Cardiac septum (tissue), 1 donor: ENCODE measurements around the gene NCBP3. TPM values are rescaled to one million over a fixed set of nuclear protein-coding genes. Genes with fewer than 3 reads are reported as not detected.
A peak's percentile ranks its signal among the peaks of the same experiment; 100 is the strongest.
"Not testable (repeated sequence)": the region's sequence is repeated elsewhere in the genome, so short reads cannot be mapped to it uniquely, and the experiment has no call there.

ENCODE experiments used
- DNase-seq: peaks from one replicate; pipeline ENCODE4 v3.0.0-alpha.2; 2020; ENCODE audit warnings: low spot score
- intact Hi-C: fragments of 100-400 bp; cut with DNase I; formaldehyde crosslinking; loops from one replicate; pipeline ENCODE4 v1.14.0; 2022
- total RNA-seq: library from RNA; stranded (reverse); fragmentation: NEBNext Ultra II Directional; extraction: Animal tissue kit (Norgen Biotek cat#: 25700); gene quantifications from one replicate; pipeline ENCODE4 v1.2.1, GENCODE V29; 2021
- donor health status: DM: no; HTN: no; CAD: no.

The NCBP3 gene
- total RNA-seq, 1 donor from 2014 or later, result 32.8 TPM

DNA sequence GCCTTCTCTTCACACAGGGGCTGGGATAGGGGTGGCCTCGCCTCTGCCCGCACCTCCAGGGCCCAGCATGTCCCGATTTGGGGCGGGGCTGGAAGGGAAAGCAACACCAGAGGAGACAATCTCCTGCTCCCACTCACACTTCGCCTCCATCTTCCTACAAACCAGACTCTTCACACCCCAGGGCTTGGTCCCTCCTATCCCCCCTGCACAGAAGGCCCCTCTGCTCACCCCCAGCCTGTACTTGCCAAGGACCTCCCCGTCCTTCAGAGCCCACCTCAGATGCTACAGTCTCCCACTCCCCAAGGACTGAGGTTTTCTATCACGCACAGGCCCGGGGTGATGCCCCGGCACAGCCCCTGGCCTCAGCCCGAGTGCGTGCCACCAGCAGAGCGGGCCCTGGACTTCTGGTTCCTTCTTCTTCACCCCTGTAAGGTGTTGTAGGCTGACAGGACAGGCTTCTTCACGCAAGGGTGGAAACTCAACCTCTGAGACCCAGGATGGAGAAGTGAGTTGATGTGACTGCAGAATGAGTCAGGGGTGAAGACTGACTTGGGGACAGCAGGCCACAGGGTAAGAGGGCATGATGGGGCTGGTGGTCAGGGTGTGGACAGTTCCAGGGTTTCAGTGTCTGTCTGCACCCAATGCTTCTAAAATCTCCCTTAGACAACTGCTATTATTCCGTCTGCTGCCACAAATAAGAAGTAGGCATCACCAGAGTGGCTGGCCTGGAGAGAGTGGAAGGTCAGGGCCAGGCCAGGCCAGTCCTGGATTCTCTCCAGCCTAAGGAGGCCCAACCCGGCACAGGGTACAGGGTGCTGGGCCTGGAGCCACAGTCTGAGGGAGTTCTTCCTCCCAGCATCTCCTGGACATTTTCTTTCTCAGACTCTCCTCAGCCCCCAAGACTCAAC, 47.5 kb downstream of the NCBP3 start:
- DNase-seq, result no peak
- intact Hi-C loops, result no loop called here

DNA sequence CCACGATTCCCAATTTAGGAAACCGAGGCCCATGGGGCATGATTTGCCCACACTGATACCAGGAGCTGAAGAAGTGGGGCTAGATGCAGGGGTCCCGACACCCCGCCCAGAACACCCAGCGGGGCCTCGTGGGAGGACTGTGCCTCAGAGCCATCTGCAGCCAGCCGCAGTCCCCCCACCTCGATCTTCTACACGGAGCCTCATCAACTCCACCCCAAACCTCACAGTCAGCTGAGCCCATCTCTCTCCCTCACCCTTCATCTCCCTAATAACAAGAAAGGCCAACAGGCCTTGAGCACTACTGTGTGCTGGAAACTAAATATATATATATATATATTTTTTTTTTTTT, 49.2 kb downstream of the NCBP3 start:
- intact Hi-C loops, result no loop called here
- no peak for DNase-seq

DNA sequence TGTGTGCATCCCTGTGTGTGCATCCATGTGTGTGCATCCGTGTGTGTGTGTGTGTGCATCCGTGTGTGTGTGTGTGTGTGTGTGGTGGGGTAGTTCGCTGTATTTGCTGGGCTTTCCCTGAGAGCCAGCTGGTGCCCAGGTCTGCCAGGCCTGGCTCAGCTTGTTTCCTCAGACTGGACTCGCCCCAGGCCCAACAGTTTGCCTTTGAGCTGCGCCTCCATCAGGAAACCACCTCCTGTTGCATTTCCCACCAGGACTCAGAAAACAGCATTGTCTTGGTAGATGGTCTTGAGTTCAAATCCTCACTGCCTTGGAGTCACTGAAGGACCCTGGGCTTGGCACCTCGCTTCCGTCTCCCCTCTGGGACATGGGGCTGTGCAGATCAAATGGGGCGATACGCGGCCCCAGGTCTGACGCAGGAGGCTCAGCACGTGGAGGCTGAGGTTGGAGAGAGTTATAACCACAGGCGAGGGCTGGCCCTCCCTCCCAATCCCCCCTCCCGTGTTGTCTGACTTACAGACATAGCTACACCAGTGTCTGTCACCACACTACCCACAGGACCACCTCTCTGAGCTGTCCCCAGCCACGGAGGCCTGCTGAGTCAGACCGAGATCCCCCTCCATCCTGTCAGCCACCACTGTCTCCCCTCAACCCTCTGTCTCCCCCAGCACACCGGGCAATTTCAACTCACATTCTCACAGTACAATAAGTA, 49.8 kb downstream of the NCBP3 start:
- DNase-seq, result no peak
- intact Hi-C loops, result no loop called here

DNA sequence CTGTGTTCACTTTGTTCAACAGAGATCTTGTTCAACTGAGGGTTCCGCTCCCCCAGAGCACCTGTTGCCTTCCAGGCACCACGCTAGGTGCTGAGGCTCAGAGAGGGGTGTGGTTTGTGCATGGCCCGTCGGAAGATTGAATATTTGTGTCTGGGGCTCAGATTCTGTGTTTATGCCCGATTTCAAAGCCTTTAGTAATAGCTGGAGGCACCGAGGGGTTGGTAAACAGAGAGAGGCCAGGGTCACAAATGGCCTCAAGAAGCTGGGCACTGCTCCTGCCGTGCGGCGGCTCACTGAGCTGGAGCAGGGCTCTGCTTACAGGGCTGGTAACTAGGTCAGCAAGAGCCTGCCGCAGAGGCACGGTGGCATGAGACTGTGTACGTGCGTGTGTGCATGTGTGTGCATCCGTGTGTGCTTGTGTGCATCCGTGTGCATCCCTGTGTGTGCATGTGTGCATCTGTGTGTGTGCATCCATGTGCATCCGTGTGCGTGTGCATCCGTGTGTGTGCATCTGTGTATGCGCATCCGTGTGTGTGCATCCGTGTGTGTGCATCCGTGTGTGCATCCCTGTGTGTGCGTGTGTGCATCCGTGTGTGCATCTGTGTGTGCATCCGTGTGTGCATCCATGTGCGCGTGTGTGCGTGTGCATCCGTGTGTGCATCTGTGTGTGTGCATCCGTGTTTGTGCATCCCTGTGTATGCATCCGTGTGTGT, 50.5 kb downstream of the NCBP3 start:
- intact Hi-C loops, result no loop called here
- no peak for DNase-seq

DNA sequence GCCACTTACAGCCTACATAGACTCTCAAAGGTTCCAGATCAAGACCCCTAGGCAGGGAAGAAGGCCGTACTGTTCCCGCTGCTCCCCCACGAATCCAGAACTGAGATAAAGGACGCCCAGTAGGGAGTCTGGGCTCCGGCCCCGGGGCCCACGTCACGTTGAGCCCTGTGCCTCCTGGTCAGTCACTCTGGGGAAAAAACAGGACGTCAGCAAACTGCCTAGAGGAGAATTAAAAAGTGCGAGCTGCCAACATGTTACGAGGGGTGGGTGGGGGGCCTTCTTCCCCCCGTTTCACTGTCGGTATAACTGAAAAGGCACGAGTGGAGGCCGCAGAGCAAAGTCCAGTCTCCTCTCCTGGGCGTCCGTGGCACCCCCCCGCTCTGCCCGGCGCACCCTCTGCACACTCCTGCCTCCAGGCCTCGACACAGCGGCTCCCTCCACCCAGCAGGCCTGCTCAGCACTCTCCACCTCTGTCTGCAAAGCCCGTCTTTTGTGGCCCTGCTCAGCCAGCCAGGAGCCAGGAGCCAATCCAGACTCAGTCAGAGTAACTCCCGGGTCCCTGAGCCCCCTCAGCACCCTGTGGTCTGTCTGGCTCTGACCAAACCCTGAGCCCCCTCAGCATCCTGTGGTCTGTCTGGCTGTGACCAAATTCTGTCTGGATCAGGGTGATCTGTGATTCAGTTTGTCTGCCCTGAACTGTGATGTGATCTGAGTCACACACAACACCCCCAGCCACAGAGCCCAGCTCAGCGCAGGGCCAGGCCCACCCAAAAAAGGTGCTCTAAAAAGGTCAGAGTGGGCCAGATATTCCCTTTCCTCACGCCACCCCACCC, 51.3 kb downstream of the NCBP3 start:
- peak; percentile 58 for DNase-seq
- intact Hi-C loops, result no loop called here

DNA sequence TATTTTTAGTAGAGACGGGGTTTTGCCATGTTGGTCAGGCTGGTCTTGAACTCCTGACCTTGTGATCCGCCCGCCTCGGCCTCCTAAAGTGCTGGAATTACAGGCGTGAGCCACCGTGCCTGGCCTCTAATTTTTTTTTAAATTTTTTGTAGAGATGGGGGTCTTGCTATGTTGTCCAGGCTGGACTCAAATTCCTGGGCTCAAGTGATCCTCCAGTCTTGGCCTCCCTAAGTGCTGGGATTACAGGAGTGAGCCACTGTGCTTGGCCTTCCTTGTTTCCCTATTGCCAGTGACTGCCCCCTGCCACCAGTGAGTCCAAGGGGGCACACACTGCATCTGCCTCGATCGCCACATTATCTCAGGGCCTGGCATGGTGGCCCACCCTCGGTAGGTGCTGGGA, 51.9 kb downstream of the NCBP3 start:
- intact Hi-C loops, result not testable (repeated sequence)

DNA sequence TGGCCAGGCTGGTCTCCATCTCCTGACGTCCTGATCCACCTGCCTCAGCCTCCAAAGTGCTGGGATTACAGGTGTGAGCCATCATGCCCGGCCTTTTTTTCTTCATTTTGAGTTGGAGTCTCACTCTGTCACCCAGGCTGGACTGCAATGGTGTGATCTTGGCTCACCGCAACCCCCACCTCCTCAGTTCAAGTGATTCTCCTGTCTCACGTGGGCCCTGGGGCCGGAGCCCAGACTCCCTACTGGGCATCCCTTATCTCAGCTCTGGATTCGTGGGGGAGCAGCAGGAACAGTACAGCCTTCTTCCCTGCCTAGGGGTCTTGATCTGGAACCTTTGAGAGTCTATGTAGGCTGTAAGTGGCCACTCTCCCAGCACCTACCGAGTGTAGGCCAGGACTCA, 52.8 kb downstream of the NCBP3 start:
- intact Hi-C loops, result not testable (repeated sequence)
- peak; percentile 54 for DNase-seq

More for the DNA sequence above, 51.9 kb downstream of the NCBP3 start:
- peak; percentile 61 for DNase-seq

DNA sequence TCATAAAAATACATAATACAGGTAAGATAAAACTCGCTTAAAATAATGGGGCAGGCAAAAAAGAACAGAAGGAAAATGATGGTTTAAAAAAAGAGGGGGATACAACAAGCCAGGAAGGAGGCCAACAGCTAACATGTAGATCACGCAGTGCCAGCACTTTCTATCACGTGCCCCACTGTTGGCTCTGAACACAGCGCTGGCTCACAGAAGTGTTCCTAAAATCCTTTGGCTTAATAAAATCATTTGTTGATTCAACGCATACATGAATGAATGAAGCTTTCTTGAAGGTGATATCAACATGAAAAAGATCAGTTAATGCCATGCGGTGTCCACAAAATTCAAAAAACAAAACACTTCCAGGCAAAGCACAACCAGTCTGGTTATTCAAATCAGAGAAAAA, 53.6 kb downstream of the NCBP3 start:
- DNase-seq, result peak; percentile 67
- intact Hi-C loops, result no loop called here

DNA sequence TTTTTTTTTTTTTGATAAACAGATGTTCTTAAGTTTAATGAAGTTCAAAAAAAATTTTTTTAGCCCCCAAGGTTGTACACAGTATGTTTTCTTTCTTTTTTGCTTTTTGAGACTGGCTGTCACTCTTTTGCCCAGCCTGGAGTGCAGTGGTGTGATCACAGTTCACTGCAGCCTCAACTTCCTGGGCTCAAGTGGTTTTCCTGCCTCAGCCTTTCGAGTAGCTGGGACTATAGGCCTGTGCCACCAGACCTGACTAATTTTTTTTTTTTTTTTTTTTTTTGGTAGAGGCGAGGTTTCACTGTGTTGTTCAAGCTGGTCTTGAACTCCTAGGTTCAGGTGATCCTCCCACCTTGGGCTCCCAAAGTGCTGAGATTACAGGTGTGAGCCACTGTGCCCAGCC, 57.8 kb downstream of the NCBP3 start:
- intact Hi-C loops, result no loop called here
- no peak for DNase-seq

DNA sequence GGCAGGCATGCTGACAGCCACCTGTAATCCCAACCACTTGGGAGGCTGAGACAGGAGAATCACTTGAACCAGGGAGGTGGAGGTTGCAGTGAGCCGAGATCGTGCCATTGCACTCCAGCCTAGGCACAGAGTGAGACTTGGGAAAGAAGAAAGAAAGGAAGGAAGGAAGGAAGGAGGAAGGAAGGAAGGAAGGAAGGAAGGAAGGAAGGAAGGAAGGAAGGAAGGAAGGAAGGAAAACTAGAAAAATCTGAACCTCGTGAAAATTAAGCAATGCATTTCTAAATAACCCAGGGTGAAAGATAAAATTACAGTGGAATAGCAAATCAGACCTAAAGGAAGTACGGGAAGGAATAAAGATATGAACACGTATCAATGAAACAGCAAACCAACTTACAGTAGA, 60.7 kb downstream of the NCBP3 start:
- intact Hi-C loops, DNase-seq: not testable (repeated sequence)

DNA sequence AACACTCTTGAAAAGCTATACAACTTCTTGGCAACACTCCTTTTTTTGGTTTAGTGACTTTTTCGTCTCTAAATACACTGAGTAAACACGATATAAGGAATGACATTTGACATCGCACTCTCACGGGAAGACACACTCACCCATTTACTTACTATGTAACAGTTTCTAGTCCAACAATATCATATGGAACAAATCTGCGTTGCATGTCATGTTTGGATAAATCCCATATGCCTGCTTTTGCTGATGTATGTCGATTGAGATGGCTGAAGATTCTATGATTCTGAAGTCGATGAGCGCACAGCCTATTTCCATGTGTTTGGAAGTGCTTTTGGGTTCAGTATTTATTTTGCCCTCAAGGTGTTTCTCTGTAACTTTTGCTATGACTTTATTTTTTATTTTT, 63.3 kb downstream of the NCBP3 start:
- intact Hi-C loops, result no loop called here
- DNase-seq, result no peak

DNA sequence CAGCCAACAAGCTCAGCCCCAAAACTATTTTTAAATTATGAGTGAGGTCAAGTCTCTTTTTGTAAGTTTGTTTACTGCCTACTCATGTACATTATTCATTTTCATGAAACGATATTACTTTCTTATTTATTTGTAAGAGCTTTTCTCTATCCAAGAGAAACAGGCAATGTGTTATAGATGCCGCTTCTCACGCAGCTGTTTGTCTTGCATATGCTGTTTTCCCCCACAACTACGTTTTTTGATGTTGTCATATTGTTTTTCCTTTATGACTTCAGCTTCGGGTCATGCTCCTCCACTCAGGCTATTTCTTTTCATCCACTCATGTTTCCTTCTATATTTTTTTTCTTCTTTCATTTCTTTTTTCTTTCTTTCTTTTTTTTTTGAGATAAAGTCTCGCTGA, 65.1 kb downstream of the NCBP3 start:
- intact Hi-C loops, result no loop called here

DNA sequence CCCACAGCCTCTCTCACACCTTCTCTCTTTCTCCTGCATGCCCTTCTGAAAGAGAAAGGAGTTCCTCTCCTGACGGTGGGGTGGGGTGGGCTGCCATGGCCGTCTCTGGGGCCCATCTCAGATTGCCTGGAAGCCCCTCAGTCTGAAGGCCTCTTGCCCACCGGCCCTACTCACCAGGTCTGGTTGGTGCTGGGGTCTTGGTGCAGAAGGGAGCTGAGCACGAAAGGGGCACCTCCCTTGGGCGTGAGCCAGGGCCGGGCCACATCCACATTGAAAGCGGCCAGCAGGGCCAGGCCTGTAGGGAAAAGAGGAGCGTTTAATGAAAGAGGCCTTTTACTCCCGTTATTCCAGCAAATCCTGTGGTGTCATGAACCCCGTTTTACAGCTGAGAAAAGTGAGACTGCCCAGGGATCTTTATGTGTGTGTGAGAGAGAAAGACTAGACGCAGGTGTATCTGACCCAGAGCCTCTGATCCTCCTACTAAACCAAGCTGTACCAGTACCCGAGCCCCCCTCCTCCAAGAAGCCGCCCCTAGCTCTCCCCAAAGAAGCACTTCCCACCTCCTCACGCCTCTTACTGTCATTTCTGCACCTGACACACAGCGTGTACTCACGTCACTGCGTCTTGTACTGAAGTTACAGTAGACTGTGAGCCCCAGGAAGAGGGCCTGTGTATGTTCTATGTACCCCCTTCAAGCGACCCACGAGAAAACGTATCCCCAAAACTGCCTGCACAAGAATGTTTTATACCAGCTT, 68.5 kb downstream of the NCBP3 start:
- DNase-seq, result no peak
- intact Hi-C loops, result no loop called here

More for the DNA sequence above, 65.1 kb downstream of the NCBP3 start:
- no peak for DNase-seq

DNA sequence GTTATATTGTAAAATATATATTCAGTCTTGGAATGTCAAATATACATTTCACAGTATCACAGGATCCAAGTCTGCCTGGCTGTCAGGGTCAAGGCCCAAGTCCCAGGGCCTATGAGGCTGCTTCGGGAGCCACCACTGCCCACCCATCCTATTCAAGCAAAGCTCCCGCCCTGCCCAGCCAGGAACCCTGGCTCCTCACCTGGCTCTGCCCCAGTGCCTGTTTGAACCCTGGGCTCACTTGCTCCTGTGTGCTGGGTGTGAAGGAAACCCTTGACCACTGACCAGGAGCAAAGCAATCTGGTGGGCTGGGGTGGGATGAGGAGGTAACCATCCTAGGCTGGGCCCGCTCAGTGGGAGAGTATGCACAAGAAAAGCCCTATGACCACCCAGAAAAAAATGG, 72.1 kb downstream of the NCBP3 start:
- no peak for DNase-seq
- intact Hi-C loops, result no loop called here

DNA sequence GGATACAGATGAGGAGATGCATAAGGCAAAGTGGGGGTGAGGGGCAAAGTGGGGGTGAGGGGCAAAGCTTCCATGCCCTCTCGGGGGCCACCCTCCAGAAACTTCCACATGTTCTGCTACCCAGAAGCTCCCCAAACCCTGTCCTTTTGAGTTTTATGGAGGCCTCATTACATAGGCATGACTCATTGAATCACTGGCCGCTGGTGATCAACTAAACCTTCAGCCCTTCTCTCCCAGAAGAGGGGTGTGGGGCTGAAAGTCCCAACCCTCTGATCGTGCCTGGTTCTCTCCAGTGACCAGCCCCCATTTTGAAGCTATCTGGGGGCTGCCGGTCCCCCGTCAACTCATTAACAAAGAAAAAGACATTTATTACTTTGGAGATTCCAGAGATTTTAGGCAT, 72.5 kb downstream of the NCBP3 start:
- intact Hi-C loops, result no loop called here
- DNase-seq, result no peak

DNA sequence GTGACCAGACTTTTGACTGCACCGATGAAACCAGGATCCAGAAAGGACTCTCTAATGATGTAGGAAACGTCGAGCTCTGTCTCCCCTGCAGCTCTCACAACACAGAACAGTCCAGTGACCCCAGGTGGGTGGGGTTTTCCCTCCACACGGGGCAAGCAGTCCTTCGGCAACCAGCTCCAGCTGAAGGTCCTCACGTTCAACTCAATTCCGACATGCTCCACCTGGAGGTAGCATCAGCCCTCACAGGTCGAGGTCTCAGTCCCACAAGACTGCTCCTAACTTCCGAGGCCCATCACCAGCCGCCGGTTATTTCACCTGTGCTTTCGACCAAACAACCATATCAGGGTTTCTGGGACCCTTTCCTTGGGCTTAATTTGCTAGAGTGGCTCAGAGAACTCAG, 73.3 kb downstream of the NCBP3 start:
- DNase-seq, result no peak
- intact Hi-C loops, result no loop called here

DNA sequence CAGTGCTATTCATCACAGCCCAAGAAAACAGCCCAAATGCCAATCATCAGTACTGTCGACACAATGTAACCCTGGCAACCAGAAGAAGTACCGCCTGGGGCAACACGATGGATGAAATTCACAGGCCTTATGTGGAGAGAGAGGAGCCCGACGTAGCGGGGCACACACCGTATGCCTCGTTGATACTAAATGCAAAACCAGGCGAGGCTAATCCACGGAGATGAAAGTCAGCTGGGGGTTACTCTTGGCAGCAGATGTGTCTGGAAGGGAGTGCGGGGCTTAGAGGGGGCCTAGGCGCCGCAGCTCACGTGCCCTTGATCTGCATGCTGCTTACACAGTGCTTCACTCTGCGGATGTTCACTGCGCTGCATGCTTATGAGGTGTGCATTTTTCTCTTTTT, 74.9 kb downstream of the NCBP3 start:
- no peak for DNase-seq
- intact Hi-C loops, result no loop called here

DNA sequence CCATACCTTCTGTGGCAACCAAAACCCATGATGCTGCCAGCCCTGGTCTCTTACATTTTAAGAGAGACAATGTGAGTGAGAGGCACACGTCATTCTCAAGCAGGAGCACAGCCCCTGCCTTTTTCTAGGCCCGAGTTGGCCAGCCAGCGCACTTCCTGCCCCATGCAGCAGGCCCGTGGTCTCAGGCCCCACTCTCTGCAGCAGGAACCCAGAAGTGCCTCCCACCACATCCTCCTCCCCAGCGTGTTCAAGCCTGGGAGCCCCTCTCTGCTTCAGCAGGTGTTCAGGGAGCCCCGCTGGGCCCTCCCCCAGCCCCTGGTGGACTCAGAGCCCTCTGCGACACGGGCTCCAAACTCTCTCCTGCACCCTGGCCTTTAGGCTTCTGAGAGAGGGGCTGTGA, 75.6 kb downstream of the NCBP3 start:
- DNase-seq, result no peak
- intact Hi-C loops, result no loop called here

DNA sequence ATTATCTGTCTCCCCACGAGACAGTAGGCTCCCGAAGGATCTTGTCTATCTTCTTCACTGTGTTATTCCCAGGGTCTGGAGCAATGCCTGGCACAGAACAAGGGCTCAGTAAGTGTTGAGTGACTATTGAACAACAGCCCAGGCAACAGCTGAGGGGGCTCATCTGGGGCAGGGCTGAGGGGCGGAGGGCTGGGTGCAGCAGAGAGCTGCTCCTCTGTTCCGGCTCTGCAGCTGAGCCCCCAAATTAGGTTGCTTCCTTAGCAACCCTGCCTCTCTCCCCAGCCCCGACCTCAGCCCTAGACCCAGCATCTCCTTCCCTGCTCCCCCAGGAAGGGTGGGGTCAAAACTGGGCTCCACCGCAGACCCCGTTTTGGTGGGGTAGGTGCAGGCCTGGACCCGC, 77.3 kb downstream of the NCBP3 start:
- DNase-seq, result no peak
- intact Hi-C loops, result no loop called here
